ENCODE results near the gene HNRNPH2.

HNRNPH2 gene, protein sequence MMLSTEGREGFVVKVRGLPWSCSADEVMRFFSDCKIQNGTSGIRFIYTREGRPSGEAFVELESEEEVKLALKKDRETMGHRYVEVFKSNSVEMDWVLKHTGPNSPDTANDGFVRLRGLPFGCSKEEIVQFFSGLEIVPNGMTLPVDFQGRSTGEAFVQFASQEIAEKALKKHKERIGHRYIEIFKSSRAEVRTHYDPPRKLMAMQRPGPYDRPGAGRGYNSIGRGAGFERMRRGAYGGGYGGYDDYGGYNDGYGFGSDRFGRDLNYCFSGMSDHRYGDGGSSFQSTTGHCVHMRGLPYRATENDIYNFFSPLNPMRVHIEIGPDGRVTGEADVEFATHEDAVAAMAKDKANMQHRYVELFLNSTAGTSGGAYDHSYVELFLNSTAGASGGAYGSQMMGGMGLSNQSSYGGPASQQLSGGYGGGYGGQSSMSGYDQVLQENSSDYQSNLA

DNA sequence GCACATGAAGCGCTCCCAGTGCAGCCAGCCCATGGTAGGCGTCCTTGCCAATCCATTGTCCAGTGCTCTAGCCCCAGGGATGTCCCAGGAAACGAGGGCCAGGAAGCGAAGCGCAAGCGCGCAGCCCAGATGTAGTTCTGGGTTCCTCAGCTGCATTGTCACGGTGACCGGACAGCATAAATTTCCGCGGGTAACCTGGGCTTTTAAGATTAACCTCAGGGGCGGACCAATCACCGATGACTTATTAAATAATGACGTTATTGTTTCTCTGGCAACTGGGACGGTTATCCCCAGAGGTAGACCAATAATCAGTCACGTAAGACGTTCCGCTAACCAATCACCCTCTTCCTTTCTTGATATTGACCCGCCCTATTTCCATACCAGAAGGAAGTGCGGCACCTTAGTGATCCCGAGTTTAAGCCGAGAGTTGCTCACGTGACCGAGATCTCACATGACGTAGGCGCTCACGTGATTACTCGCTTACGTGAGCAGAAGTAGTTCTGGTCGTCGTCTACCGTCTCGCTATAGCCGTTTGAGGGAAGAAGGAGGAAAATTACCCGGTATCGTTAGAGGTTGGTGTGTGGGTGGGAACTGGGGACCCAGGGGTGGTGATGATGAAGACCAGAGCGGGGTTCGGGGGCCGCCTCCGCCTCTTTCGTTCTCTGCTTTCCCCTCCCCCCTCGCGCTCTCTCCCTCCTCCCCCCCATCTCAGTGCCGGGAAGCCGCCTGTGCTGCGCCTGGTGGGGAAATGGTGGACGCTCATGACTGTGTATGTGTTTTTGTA, at the start of gene HNRNPH2, which contains the start of gene GLA:
HNRNPH2 (plus strand) TSS at position 475 of the 784 bp plus-strand sequence. CDS start 3,767 bp downstream, outside the sequence.
GLA (minus strand) TSS at position 178 of the 784 bp plus-strand sequence; CDS start at position 156, 22 bp downstream.
- DNase-seq (ENCODE audit: low read depth in 2 of 2), result peak; percentile 95 to 96

DNA sequence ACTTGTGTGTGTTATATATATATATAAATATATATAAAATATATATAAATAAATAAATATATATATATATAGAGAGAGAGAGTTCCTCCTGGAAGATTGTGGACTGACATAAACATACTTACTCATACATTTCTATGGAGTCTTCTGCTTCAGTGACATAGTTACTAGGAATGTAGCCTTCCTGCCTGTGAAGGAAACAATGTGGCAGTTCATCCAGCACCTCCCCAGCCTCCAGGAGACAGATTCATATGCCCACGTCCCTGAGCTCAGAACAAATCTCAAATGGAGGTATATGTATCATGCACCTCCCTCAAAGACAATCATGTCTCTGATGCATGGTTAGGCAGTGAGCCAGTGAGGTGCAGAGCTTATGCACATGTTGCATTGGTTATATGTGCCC, 48.1 kb upstream of the HNRNPH2 start:
- DNase-seq (ENCODE audit: low read depth in 2 of 2), result no peak

DNA sequence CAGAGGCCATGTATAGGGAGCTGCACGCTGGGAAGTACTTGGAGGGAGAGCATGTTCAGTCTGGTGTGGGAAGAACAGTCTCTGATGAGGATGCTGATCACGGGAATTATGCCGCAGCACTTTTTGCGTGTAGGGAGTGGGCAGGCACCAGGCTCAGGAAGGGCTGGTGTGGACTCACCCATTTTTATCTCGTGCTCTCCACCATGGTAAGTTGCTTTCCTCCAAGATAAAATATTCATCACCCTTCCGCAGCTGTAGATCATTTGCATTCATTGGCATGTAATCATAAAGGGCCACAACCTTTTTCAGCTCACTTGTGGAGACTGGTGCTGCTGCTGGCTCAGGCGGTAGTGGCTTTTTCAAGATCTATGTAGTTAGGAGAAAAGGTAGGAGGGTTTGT, 47.6 kb upstream of the HNRNPH2 start:
- no peak for DNase-seq (ENCODE audit: low read depth in 2 of 2)

DNA sequence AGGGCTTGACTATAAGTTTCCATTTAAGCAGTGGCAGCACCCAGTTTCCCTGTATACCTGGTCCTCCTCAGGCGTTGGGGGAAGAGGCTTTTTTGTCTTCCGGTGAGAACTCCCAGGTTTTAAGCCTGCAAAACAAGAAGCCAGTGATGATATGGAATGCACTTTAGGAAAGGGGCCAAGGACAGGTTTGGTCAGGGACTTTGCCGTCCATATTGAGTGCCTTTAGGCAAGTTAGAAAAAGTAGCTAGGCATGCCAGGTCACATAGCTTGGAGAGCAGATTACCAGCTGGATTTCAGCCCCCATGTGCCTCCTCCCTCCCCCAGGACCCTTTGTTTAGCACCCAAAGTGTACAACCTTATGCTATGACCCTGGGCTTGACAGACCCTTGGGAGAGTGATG, 45.9 kb upstream of the HNRNPH2 start:
- DNase-seq (ENCODE audit: low read depth in 2 of 2), result no peak

DNA sequence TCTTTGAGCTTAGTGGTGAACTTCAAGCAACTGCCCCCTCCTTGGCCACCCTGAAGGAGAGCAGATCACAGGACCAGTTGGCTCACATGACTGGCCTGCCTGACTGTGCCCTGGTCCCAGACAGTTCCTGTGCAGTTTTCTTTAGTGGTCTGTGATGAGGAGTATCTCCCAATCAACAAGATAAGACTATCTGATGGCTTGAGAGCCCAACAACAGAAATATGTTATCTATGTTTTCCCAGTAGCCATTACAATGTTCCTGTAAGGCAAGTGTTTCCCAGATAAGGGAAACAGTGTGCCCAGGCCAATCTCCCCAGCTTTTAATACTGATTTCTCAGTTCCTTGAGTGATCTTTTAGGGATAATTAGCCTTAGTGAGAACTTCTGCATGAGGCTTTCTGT, 45.3 kb upstream of the HNRNPH2 start:
- no peak for DNase-seq (ENCODE audit: low read depth in 2 of 2)

DNA sequence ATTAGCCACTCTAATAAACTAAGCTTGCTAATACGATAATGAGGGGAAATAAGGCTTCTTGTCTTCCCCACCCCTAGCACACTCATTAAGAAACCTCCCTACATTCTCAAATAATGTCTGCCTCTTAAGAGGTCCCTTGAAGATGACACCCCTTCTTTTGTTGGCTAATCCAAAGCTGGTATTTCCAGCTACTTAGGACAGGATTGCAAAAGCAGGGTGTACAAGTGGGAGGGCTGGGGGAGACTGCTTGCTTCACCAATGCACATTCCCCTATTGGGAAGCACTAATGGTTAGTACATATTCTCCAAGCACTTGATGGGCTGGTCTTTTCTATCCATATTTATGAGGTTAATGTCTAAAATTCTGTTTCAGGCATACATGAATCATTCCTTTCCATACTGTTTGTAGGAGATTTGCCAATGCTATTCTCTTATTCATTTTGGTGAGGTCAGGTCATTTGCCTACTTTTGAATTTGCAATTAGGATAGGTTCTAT, 42.7 kb upstream of the HNRNPH2 start:
- no peak for DNase-seq (ENCODE audit: low read depth in 2 of 2)

DNA sequence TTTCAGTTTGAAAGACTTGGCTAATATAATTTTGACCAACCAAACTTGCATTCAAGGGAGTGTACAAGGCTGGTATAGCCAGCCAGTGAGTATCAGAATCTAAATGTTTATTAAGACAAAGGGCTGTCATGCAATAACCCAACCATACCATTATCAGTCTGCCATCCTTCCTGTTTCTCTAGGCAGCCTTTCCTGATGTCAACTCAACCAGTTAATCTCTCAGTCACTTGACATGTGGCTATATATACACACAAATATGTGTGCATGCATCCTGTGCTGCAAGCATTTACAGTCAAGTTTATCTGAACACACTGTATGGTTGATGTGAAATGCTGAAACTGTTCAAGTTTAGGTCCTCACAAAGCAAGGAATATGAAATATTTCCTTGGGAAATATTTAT, 39.2 kb upstream of the HNRNPH2 start:
- no peak for DNase-seq (ENCODE audit: low read depth in 2 of 2)

DNA sequence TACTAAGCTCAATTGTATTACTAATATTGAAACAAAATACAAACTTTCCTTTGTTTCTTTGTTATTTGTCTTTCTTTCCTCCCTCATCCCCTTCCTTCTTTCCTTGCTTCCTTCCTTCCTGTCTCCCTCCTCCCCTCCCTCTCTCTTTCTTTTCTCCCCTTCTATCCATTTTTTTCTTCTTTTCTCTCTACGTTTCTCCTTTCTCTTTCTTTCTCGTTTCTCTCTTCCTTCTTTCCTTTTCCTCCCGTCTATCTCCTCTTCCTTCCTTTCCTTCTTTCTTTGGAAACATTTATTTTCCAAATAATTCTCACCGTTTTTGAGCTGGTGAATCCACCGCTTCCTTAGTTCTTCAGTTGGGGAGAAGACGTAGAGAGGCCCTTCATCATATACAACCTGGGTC, 38.3 kb upstream of the HNRNPH2 start:
- no peak for DNase-seq (ENCODE audit: low read depth in 2 of 2)

DNA sequence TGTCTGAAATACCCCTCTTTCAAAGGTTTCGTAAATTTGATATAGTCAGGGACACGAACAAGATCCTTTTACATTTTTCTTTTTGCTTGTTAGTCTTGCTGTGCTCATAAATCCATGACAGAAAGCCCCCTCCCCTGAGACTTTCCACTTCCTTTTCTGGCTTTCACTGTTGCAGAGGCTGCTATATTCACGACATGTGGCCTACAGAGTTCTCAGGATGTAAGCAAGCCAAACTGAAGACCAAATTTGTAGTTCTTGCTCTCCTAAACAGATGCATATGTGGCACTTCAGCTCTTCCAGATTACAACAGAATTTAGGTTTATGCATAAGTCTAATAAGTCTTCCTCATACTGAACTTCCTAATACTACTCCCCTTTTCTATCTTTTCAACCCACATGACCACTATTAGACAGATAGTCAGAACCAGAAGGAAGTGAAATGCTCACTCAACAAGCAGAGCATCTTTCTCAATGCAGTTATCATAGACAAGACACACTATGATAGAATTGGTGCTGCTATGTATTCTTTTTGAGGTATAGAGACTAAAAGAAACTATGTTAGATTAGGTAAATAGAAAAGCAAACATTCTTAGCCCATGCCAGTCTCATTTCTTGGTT, 37.0 kb upstream of the HNRNPH2 start:
- DNase-seq (ENCODE audit: low read depth in 2 of 2), result no peak

DNA sequence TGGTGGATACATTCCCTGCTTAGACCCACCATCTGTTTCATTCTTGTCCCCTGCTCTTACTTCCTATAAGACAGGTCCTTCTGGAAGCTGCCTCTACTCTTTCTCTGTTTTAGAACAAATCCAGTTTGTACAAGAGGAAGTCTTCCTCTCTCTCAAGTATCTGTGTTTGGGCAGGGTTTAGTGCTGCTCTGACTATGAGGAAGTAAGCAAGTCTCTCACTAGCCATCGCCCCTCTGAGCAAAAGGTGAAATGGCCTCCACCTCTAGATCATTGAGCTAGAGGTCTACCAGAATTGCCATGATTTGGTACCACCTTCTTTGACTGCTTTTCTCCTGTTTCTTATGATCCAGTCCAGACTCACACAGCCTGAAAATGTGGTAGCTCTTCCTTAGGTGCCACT, 30.5 kb upstream of the HNRNPH2 start:
- DNase-seq (ENCODE audit: low read depth in 2 of 2), result no peak

DNA sequence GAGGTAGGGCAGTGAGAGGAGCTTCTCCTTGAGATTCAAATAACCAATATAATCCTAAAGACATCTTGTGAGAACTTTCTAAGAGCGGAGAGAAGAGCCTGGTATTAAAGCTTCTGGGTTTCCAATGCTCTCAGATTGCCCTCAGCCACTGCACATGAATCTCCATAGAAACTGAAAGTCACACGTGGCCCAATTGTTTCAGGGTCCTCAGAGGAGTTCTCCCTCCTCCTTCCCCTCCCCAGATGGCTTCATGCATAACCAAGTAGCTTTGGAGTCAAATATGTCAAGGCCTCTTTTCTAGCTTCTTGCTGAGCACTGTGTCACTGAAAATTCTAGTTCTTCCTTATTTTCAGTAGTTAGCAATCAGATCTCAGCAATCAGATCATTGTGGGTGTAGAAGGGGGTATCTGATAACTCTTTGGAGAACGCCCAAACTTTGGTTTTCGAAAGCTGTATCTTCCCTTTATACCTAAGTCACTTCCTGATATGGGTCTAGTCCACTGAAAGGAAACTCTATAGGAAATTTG, 24.3 kb upstream of the HNRNPH2 start:
- DNase-seq (ENCODE audit: low read depth in 2 of 2), result no peak

DNA sequence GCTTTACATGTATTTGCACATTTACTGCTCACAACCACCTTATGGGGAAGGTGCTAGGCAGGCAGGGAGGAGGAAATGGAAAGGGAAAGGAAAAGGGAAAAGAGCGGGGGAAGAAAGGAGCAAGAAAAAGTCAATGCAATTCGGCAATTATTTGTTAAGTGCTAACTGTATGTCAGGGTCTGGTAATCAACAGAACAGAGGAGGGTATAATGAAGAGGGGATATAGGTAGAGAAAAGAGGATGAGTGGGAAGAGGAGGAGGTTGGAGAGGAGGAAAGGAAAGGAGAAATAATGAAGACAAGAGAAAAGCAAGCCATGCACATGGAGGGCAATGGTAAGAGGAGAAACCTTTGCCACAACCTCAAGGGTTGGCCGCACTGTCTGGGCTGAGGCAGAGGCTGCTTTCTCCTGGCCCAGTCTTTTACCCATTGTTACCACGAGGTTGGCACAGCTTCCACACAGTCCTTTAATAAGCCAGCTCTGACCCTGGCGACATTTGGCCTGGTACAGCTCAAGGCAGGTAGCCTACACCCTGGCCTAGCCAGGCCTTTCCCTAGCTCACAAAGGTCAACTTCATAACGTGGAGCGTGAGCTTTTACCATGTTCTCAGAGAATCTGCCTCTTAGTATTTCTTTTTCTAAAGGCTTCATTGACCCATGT, 22.9 kb upstream of the HNRNPH2 start:
- no peak for DNase-seq (ENCODE audit: low read depth in 2 of 2)

DNA sequence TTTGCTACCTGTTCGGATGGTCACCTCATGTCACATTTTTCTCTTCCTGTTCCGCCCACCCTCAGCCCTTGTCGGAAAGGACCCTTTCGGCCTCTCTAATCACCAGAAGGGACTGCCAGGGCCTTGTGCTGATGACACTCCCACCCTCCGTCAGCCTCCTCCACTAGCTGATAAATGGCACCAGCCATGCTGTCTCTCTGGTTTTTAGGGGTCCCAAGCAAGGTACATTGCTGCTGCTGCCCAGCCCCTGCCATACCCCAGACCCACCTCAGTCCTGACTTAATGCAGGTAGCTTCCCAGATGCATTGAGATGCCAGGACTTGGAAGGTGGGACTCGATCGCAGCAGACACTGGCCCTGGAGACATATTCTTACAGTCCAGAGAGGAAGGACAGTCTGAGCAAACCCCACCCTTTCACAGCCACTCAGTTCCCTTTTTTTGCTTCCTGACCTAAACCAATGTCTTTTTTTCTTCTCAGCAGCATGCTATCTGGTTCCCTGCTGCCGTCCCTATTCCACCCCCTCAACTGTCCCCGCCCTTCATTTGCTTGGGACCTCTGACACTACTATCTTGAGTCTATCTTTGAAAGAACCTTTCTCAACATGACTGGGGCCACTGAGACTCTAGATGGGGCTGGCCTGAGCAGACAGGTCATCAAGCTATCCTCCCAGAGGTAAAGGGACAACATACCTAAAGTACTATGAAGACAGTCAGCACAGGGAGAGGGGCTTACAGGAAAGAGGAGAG, 22.1 kb upstream of the HNRNPH2 start, which contains the start of gene BTK:
BTK (minus strand) TSS at position 397 of the 747 bp plus-strand sequence. CDS start 10,907 bp downstream, outside the sequence.
- DNase-seq (ENCODE audit: low read depth in 2 of 2), result no peak

DNA sequence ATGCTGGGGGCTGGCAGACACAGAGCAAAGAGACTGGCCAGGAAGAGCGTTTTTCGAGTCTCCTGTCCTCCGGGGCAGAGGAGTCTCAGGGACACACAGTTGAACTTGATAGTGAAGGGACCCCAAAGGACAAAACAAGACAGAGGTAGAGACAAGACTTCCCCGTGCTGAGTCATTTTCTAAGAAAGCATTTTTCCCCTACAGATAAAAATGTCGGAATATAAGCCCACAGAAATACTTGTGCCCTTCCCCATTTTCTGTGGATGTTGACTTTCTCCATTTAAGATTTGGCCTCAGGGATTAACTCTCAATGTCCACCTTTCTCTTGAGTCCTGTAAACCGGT, 21.5 kb upstream of the HNRNPH2 start:
- no peak for DNase-seq (ENCODE audit: low read depth in 2 of 2)

DNA sequence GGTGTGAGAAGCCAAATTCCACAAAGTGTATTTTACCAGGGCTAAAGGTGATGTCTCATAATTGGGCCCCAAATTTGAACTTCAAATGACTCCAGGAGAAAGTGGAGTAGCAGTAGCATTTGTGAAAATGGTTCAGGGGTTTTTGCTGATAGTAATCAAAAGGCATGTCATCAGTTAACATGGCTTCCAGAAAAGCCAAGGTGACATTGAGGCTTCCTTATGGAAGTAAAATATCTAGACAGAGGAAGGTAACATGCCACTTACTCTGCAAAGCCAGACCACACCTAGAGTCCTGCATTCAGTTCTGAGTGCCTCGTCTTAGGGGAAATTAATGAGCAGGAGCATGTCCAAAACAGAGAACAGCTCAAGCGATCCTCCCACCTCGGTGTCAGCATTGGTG, 19.4 kb upstream of the HNRNPH2 start:
- DNase-seq (ENCODE audit: low read depth in 2 of 2), result no peak

DNA sequence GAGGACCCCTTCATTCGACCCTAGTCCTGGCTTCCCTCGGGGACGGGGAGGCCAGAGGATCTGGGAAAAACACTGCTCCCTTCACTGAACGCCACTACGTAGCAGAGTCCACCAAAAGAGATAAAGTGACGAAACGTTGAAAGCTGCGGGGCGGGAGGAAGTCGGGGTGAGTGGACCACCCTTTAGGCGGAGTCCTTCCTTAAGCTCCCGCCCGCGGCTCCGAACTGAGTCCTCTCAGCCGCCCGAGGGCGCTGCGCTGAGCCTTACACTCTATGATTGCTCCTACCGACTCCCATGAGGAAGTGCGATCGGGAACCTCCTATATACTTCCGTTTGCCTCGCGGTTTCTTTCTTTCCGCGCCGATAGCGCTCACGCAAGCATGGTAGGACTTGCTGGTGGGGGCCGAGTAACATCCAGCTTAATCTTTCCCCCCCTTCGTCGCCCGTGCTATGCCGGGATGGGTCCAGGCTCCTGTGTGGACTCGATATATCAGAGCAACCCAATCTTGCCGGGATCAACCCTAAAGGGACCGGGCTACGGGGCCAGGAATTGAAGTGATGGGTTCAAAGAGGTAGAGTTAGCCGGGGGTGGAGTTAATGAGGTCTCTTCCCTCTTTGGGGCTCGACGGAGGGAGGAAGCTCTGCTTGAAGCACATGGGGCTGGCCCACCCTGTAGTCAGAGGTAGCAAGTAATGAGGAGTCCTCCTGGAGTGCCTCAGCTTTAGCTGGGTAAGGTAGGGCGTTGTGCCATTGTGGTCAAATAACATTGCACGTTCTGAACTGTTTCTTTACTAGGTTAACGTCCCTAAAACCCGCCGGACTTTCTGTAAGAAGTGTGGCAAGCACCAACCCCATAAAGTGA, 17.1 kb upstream of the HNRNPH2 start, which contains the start of gene RPL36A:
RPL36A (plus strand) TSS at position 348 of the 862 bp plus-strand sequence; CDS start at position 381, 33 bp downstream.
- DNase-seq (ENCODE audit: low read depth in 2 of 2), result peak; percentile 74 to 79

DNA sequence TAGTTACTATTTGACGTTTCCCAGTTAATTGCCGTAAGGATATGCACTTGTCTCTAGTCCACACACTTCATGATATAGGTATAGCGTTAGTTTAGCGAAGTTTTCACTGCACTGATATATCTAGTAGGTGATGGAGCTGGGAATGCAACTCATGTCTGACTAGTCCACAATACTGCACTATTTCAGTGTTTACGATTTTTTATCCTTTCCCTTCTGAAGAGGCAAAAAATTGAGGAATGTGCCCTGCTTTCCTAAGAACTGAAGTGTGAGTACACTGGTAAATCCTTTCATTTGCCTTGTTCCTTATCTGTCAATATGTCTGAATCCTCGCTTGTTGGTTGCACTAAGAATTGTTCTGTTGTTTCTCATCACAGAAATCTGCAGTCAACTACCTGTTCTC, 16.2 kb upstream of the HNRNPH2 start:
- no peak for DNase-seq (ENCODE audit: low read depth in 2 of 2)

DNA sequence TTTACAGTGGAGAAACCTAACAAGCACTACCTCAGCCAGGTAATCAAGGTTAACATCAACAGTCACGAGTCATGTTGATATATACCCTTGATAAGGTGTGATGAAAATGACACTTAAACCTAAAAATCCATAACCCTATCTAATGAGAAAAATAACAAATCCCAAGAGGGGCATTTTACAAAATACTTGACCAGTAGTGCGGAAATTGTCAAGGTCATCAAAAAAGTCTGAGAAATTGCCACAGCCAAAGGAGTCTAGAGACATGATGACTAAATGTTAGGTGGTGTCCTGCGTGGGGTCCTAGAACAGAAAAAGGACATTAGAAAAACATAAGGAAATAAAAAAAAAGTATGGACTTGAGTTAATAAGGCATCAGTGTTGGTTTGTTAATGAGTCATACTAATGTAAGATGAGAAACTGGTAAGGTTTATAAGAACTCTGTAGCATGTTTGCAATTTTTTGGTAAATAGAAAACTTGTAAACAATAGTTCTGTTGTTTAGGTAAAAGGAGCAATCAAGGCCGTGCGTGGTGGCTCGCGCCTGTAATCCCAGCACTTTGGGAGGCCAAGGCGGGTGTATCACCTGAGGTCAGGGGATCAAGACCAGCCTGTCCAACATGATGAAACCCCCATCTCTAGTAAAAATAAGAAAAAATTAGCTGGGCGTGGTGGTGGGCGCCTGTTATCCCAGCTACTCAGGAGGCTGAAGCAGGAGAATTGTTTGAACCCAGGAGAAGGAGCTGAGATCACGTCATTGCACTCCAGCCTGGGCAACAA, 14.3 kb upstream of the HNRNPH2 start:
- no peak for DNase-seq (ENCODE audit: low read depth in 2 of 2)

DNA sequence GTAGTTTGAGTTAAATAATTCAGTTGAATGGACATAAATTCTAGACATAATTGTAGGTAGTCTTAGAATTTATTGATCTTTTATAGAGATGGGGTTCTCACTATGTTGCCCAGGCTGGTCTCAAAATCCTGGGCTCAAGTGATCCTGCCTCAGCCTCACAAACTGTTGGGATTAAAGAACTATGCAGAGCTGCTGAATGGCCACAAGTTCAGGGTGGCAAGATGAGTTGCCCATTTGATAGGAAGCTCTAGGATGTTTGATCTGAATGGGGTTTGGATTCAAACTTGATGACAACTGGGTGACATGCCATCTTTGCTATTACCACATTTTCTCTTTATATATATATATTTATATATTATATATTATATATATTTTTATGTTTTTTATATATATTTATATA, 13.7 kb upstream of the HNRNPH2 start:
- no peak for DNase-seq (ENCODE audit: low read depth in 2 of 2)

Data from fibroblast of skin of left biceps (primary cell).